Testis (tissue), 3 donors: ENCODE data around the gene PRPS2. TPM values are rescaled to one million over a fixed set of nuclear protein-coding genes. Genes with fewer than 3 reads are reported as not detected.

ENCODE experiments used
- DNase-seq: peaks from one replicate; pipeline ENCODE4 v3.0.0-alpha.2; 2019
- H3K27ac ChIP-seq, 2 donors: fragments of 200-600 bp; sonication (generic); one replicate each; pipeline ENCODE4 v1.5.1; 2019
- H3K27me3 ChIP-seq: fragments of 200-600 bp; sonication (generic); one replicate; pipeline ENCODE4 v1.5.1; 2019
- H3K36me3 ChIP-seq: fragments of 200-600 bp; sonication (generic); one replicate; pipeline ENCODE4 v1.5.1; 2017; ENCODE audit warnings: low read depth; ENCODE audit errors: missing control alignments
- H3K4me1 ChIP-seq: fragments of 200-600 bp; sonication (generic); one replicate; pipeline ENCODE4 v1.5.1; 2019
- H3K4me3 ChIP-seq, 2 donors: fragments of 200-600 bp; sonication (generic); one replicate each; pipeline ENCODE4 v1.5.1; 2017 to 2019
- H3K9me3 ChIP-seq: fragments of 200-600 bp; sonication (generic); one replicate; pipeline ENCODE4 v1.5.1; 2017
- POLR2A ChIP-seq: fragments of 450-650 bp; IDR thresholded peaks from one replicate; pipeline ENCODE4 v1.6.1; 2017; ENCODE audit warnings: antibody characterized with exemption, mild to moderate bottlenecking, moderate library complexity
- WGBS, 2 donors: methylation state at CpG; one replicate each; pipeline ENCODE4 v1.1.5; 2018; 5-methylcytosine and 5-hydroxymethylcytosine counted together
- intact Hi-C: fragments of 100-400 bp; cut with DNase I; formaldehyde crosslinking; loops from one replicate; pipeline ENCODE4 v1.15.1; 2023; ENCODE audit warnings: low total_unique reads
- polyA plus RNA-seq: library from polyadenylated mRNA; stranded (reverse); fragments of 350-450 nt; fragmentation: Illumina TruSeq; extraction: RNeasy Lipid Tissue Mini Kit (QIAGEN cat#74804); gene quantifications from one replicate; pipeline ENCODE4 v1.2.3, GENCODE V29; 2014; ENCODE audit warnings: low read depth, low replicate concordance; ENCODE audit not compliant: insufficient read depth
- total RNA-seq, 2 donors: library from RNA; depleted of rRNA; stranded (reverse); fragments of >200 nt; gene quantifications; one replicate each; pipeline ENCODE4 v1.2.3, GENCODE V29; 2016
- TF ChIP-seq, protein P1 (sequence below), 3 experiments: fragments of 450-650 bp in 2 of 3; fragments of 200-600 bp in 1 of 3; sonication (generic) in 1 of 3; IDR thresholded peaks; one replicate each; pipeline ENCODE4 v1.5.1; 2016 to 2019; ENCODE audit warnings: antibody characterized with exemption in 3 of 3, mild to moderate bottlenecking in 2 of 3, moderate library complexity in 1 of 3

PRPS2 gene
- total and polyA plus RNA-seq, 3 donors from 2014 or later: 224 to 693 (median 331) TPM

DNA sequence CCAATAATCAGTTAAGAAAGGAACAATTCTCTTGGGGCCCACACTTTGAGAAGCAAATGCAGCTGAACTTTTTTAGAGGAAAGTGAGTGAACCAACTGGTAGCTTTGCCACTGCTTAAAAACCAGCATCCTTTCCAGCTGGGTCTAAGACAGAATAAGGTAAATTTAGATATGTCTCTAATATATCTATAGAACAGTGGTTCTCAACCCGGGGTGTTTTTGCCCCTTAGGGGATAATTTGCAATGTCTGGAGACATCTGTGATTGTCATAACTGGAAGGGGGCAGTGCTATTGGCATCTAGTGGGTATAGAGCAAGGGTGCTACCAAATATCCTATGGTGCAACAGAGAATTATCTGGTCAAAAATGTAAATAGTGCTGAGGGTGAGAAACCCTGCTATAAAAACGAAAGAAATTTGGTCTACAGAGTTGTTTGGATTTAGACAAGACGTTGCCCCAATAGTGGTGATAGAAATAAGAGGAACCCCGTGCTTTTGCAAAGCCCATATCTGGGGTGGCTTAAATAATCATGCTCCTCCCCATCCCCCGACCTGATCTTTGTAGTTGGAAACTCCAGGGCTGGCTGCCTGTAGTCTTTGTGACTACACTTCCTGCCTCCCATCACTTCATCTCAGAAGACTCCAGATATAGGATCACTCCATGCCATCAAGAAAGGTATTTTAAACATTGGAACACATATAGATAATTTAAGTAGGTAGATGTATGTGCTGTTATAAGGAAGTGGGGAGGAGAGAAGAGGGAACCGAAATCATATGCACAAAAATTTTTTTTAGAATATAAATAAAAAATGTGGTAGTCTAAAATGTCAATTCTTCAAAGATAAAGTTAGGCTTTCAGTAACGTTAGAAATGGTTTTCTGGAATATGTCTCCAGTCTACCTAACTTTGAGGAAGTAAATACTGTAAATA is 75.5 kb downstream of the PRPS2 start, which contains the start of gene TLR7:
TLR7 (plus strand) TSS at position 622 of the 927 bp plus-strand sequence. CDS start 507 bp downstream, outside the sequence.
- no peak for DNase-seq
- Histone ChIP-seq H3K27ac (no peak within 1 kb of the TSS), H3K4me1 (no peaks in the 10 kb centered on the region), H3K36me3 (no peaks in the 10 kb centered on the region), H3K27me3 (no peaks in the 10 kb centered on the region), H3K9me3 (no peaks in the 10 kb centered on the region), H3K4me3 (no peak within 1 kb of the TSS)
- intact Hi-C loops: no loop called here
- 75 to 86% methylated on average over 7 of the region's 7 CpGs for WGBS, 2 donors
- TF ChIP-seq POLR2A: no peak

DNA sequence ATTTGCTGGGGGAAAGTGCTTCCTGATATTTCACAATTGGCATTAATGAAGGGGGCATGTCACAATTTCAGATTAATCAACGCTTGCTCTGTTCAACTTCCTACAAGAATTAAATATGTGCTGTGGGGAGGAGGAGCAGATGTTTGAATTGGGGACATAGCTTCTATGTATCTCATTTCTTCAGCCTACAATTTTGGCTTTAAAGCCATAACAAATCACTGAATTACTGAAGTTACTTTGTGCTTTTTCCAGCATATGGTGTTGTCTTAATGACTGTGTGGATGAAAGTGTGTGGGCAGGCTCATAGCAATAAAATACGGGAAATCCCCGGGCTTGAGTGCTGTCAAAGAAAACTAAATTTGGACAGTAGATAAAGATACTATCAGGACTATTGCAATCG is 76.5 kb downstream of the PRPS2 start:
- Histone ChIP-seq H3K4me1 (no peaks in the 10 kb centered on the region), H3K9me3 (no peaks in the 10 kb centered on the region), H3K27me3 (no peaks in the 10 kb centered on the region), H3K27ac (no peak overlapping the region), H3K4me3 (no peak overlapping the region), H3K36me3 (no peaks in the 10 kb centered on the region)
- DNase-seq: no peak
- intact Hi-C loops: no loop called here
- TF ChIP-seq, protein P1, sequence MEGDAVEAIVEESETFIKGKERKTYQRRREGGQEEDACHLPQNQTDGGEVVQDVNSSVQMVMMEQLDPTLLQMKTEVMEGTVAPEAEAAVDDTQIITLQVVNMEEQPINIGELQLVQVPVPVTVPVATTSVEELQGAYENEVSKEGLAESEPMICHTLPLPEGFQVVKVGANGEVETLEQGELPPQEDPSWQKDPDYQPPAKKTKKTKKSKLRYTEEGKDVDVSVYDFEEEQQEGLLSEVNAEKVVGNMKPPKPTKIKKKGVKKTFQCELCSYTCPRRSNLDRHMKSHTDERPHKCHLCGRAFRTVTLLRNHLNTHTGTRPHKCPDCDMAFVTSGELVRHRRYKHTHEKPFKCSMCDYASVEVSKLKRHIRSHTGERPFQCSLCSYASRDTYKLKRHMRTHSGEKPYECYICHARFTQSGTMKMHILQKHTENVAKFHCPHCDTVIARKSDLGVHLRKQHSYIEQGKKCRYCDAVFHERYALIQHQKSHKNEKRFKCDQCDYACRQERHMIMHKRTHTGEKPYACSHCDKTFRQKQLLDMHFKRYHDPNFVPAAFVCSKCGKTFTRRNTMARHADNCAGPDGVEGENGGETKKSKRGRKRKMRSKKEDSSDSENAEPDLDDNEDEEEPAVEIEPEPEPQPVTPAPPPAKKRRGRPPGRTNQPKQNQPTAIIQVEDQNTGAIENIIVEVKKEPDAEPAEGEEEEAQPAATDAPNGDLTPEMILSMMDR (IDR thresholded peaks at IDR 0.05): no peak
- 51 to 54% methylated on average over 4 of the region's 4 CpGs for WGBS, 2 donors

DNA sequence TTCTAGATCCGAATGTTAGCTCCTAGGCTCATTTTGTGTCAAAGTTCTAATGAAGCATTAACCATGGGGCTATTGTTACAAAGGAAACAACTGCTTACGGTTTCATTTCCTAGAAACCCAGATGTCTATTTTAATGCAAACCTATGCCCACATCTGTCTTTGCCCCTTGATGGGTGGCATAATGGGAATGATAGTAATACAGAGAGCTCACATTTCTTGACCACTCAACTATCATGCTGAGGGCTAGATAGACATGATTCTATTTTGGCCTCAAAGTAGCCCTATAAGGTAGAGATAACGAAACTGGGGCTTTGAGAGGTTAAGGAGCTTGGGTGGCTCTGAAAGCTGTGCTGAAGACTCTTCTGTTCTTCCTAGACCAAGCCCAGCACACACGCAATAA is 77.5 kb downstream of the PRPS2 start:
- WGBS, 2 donors: 91% methylated on average over 4 of the region's 4 CpGs
- intact Hi-C loops: no loop called here
- no peaks in the 10 kb centered on the region for H3K4me1 ChIP-seq

DNA sequence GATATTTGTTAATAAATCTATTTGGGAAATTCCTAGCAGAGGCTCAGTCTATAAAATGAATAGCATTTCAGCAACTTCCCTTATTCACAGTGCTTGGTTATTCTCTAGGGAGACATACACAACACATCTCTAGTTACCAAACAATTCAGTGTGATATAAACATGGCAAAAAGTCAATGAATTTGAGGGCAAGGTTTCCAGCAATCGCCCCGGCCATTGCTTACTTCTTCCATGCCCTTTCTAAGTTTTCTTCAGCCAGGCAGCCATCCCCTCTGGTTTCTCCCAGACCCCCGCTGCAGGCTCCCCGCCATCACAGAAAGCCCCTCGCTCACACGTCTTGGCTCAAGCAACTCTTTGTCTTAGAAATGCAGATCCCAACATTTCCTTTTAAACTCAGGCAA is 80.0 kb downstream of the PRPS2 start:
- Histone ChIP-seq H3K27ac (no peak overlapping the region), H3K9me3 (no peaks in the 10 kb centered on the region), H3K4me3 (no peak overlapping the region), H3K36me3 (no peaks in the 10 kb centered on the region), H3K27me3 (no peaks in the 10 kb centered on the region), H3K4me1 (no peaks in the 10 kb centered on the region)
- WGBS, 2 donors: 58 to 78% methylated on average over 2 to 6 of the region's 6 CpGs
- DNase-seq: no peak
- intact Hi-C loops: no loop called here
- TF ChIP-seq POLR2A: no peak
- TF ChIP-seq, protein P1 (IDR thresholded peaks at IDR 0.05): no peak

More for the DNA sequence above, 77.5 kb downstream of the PRPS2 start:
- no peaks in the 10 kb centered on the region for H3K36me3 ChIP-seq
- no peaks in the 10 kb centered on the region for H3K9me3 ChIP-seq
- TF ChIP-seq, protein P1 (IDR thresholded peaks at IDR 0.05): no peak
- TF ChIP-seq POLR2A: no peak
- no peak for DNase-seq
- H3K4me3 ChIP-seq: no peak overlapping the region
- H3K27ac ChIP-seq: no peak overlapping the region
- H3K27me3 ChIP-seq: no peaks in the 10 kb centered on the region

DNA sequence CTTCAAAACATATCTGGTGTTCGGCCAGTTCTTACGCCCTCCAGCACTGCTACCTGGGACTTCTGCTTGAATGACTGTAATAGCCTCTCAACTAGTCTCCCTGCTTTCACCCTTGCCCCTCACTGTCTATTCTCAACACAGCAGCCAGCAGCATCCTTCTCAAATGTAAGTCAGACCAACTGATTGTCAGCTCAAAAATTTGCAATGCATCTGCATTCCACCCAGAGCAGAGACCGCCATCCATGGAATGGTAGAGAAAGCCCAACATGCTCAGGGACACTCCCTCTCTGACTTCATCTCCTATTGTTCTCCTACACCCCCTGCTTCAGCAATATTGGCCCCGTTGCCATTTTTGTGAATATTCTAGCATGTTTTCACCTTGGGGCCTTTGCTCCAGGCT is 81.5 kb downstream of the PRPS2 start:
- WGBS, 2 donors: 90 to 98% methylated on average over 4 of the region's 4 CpGs
- TF ChIP-seq, protein P1 (IDR thresholded peaks at IDR 0.05): no peak
- no peak for TF ChIP-seq POLR2A
- no peaks in the 10 kb centered on the region for H3K4me1 ChIP-seq
- no peaks in the 10 kb centered on the region for H3K36me3 ChIP-seq
- no peak for DNase-seq
- H3K4me3 ChIP-seq: no peak overlapping the region
- intact Hi-C loops: no loop called here
- no peaks in the 10 kb centered on the region for H3K9me3 ChIP-seq
- no peak overlapping the region for H3K27ac ChIP-seq
- no peaks in the 10 kb centered on the region for H3K27me3 ChIP-seq

Other genes with a start within 250 kb of the PRPS2 start
- under 1 TPM; 0.08 to 0.31 TPM for gene TLR7, start 75.7 kb downstream of the PRPS2 start, total RNA-seq
- 1.3 TPM for gene TLR7, start 75.7 kb downstream of the PRPS2 start, polyA plus RNA-seq
- under 1 TPM; 0.08 to 0.50 TPM for gene TLR8, start 115.2 kb downstream of the PRPS2 start, total RNA-seq
- gene TLR8, start 115.2 kb downstream of the PRPS2 start, polyA plus RNA-seq: 1.3 TPM
- 100 to 1,000 TPM; 384 to 669 TPM for gene TMSB4X, start 183.7 kb downstream of the PRPS2 start, total RNA-seq
- gene TMSB4X, start 183.7 kb downstream of the PRPS2 start, polyA plus RNA-seq: 1,448 TPM